SU-DHL-6 (cell line): Measurements from ENCODE around the gene TPGS1.

Experiments used
- H2AFZ ChIP-seq: fragments of 200-600 bp; sonication (generic); 2 replicates; pipeline ENCODE4 v1.6.1; 2014; ENCODE audit warnings: low read depth, mild to moderate bottlenecking, moderate library complexity, mixed read lengths, antibody characterized with exemption, low read length; ENCODE audit not compliant: severe bottlenecking
- H3F3A ChIP-seq: fragments of 200-600 bp; shearing (Covaris generic); 2 replicates; pipeline ENCODE4 v1.6.0; 2016; ENCODE audit warnings: antibody characterized with exemption, mild to moderate bottlenecking; ENCODE audit not compliant: insufficient read depth
- H3K27ac ChIP-seq: fragments of 200-600 bp; sonication (generic); 2 replicates; pipeline ENCODE4 v1.5.1; 2016; ENCODE audit warnings: low read depth, mild to moderate bottlenecking, low read length, moderate library complexity, mixed read lengths
- H3K27me3 ChIP-seq: fragments of 200-600 bp; sonication (generic), shearing (Covaris generic); 2 replicates; pipeline ENCODE4 v1.6.0; 2014; ENCODE audit warnings: mild to moderate bottlenecking, low read length
- H3K36me3 ChIP-seq: fragments of 200-600 bp; sonication (generic); 2 replicates; pipeline ENCODE4 v1.6.1; 2014; ENCODE audit warnings: mild to moderate bottlenecking, low read length, mixed read lengths
- H3K4me2 ChIP-seq: fragments of 300-600, 200-600 bp; shearing (Covaris generic), sonication (generic); 2 replicates; pipeline ENCODE4 v1.6.0; 2014; ENCODE audit warnings: low read length, low read depth, mild to moderate bottlenecking; ENCODE audit not compliant: poor library complexity, severe bottlenecking
- H3K4me3 ChIP-seq: fragments of 200-600 bp; sonication (generic); 2 replicates; pipeline ENCODE4 v1.5.1; 2014; ENCODE audit warnings: antibody characterized with exemption, low read length, mild to moderate bottlenecking, mixed read lengths; ENCODE audit not compliant: insufficient read depth, poor library complexity, severe bottlenecking
- H3K79me2 ChIP-seq: fragments of 200-600 bp; sonication (generic); 2 replicates; pipeline ENCODE4 v1.6.1; 2014; ENCODE audit warnings: mild to moderate bottlenecking, low read length, moderate library complexity; ENCODE audit not compliant: insufficient read depth
- H3K9ac ChIP-seq: fragments of 200-600 bp; sonication (generic); 2 replicates; pipeline ENCODE4 v1.7.0; 2014; ENCODE audit warnings: mild to moderate bottlenecking, low read length
- H3K9me2 ChIP-seq: fragments of 200-600 bp; sonication (generic); replicated peaks from 2 replicates; pipeline ENCODE4 v1.6.1; 2014; ENCODE audit warnings: low read length; ENCODE audit not compliant: insufficient read depth
- H3K9me3 ChIP-seq: fragments of 200-600 bp; sonication (generic); 2 replicates; pipeline ENCODE4 v1.6.1; 2014; ENCODE audit warnings: low read length, mixed read lengths; ENCODE audit not compliant: insufficient read depth
- H4K20me1 ChIP-seq: fragments of 200-600 bp; sonication (generic); 2 replicates; pipeline ENCODE4 v1.6.1; 2014; ENCODE audit warnings: low read depth, mild to moderate bottlenecking, antibody characterized with exemption, low read length, moderate library complexity, mixed read lengths
- EZH2phosphoT487 ChIP-seq: fragments of 200-600 bp; sonication (generic), shearing (Covaris generic); conservative IDR thresholded peaks from 2 replicates; pipeline ENCODE4 v1.6.1; 2018; ENCODE audit warnings: mild to moderate bottlenecking, antibody characterized with exemption, low read length, moderate library complexity, mixed read lengths
- TF ChIP-seq, protein P1 (sequence below): fragments of 200-600 bp; sonication (generic); IDR thresholded peaks from one replicate; pipeline ENCODE4 v1.5.1; 2017; ENCODE audit warnings: antibody characterized with exemption, mild to moderate bottlenecking, low read length, moderate library complexity; ENCODE audit not compliant: insufficient read depth, poor library complexity, severe bottlenecking

TPGS1 gene

DNA sequence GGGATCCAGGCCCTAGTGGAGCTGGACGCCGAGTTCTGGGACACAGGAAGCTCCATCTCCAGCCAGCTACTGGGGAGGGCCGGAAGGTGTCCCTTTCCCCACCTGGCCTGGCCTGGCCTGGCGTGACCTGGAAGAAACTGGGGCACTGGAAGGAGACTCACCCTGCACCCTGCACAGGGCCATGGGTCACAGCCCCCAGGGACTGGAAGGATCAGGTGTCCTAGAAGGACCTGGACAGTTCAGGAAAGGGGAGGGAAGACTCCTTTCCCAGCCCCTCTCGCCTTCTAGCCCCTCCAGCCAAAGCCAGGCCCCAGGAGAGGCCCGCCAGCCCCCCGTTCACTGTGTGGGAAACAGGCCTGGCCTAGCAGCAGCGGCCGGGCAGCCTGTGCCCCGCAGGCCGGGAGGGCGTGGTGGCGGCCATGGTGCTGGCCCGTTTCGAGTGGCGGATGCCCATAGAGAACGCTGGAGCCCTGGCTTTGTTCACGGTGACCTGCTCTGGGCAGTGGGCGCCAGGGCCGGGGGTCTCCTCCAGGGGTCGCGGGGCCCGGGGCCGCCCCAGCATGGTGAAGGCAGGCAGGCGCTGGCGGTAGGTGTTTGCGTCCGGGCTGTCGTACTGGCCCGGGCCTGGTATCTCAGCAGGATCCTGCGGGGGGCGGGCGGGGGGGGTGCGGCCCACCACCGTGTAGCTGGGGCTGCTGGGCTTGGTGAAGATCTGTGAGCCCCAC lies 43.7 kb upstream of the TPGS1 start:
- Histone ChIP-seq H3K9ac (no peak overlapping the region), H4K20me1 (no peaks in the 10 kb centered on the region), H3K27ac (no peak overlapping the region), H2AFZ (no peak overlapping the region), H3K36me3 (no peaks in the 10 kb centered on the region), H3K27me3 (no peaks in the 10 kb centered on the region), H3K9me3 (no peaks in the 10 kb centered on the region), H3K4me3 (no peak overlapping the region), H3F3A (no peaks in the 10 kb centered on the region), H3K9me2 (no peaks in the 10 kb centered on the region), H3K4me2 (no peak overlapping the region), H3K79me2 (no peaks in the 10 kb centered on the region)
- TF ChIP-seq, protein P1, sequence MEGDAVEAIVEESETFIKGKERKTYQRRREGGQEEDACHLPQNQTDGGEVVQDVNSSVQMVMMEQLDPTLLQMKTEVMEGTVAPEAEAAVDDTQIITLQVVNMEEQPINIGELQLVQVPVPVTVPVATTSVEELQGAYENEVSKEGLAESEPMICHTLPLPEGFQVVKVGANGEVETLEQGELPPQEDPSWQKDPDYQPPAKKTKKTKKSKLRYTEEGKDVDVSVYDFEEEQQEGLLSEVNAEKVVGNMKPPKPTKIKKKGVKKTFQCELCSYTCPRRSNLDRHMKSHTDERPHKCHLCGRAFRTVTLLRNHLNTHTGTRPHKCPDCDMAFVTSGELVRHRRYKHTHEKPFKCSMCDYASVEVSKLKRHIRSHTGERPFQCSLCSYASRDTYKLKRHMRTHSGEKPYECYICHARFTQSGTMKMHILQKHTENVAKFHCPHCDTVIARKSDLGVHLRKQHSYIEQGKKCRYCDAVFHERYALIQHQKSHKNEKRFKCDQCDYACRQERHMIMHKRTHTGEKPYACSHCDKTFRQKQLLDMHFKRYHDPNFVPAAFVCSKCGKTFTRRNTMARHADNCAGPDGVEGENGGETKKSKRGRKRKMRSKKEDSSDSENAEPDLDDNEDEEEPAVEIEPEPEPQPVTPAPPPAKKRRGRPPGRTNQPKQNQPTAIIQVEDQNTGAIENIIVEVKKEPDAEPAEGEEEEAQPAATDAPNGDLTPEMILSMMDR: no peak
- no peak for TF ChIP-seq EZH2phosphoT487

DNA sequence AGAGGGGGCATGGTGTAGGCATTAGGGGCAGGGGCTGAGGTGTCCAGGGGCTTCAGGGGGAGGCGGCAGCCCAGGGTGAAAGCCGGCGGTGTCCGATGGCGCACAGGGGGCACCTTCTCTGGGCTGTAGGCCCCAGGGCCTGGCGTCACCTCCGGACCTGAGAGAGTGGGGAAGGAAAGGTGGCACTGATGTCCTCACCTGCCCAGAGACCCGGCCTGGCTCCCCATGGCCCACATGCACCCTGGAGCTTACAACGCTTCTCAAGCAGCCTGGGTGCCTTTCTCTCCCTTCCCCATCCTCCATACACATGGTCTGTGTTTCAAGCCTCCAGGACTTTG lies 43.1 kb upstream of the TPGS1 start:
- H3K4me3 ChIP-seq: no peak overlapping the region
- no peaks in the 10 kb centered on the region for H3K27me3 ChIP-seq
- H2AFZ ChIP-seq: no peak overlapping the region
- H3K79me2 ChIP-seq: no peaks in the 10 kb centered on the region
- H3K9me3 ChIP-seq: no peaks in the 10 kb centered on the region
- no peaks in the 10 kb centered on the region for H3K36me3 ChIP-seq
- TF ChIP-seq, protein P1: no peak
- no peak for TF ChIP-seq EZH2phosphoT487
- no peak overlapping the region for H3K27ac ChIP-seq
- no peak overlapping the region for H3K4me2 ChIP-seq
- H3F3A ChIP-seq: no peaks in the 10 kb centered on the region
- no peaks in the 10 kb centered on the region for H4K20me1 ChIP-seq
- H3K9ac ChIP-seq: no peak overlapping the region
- no peaks in the 10 kb centered on the region for H3K9me2 ChIP-seq

DNA sequence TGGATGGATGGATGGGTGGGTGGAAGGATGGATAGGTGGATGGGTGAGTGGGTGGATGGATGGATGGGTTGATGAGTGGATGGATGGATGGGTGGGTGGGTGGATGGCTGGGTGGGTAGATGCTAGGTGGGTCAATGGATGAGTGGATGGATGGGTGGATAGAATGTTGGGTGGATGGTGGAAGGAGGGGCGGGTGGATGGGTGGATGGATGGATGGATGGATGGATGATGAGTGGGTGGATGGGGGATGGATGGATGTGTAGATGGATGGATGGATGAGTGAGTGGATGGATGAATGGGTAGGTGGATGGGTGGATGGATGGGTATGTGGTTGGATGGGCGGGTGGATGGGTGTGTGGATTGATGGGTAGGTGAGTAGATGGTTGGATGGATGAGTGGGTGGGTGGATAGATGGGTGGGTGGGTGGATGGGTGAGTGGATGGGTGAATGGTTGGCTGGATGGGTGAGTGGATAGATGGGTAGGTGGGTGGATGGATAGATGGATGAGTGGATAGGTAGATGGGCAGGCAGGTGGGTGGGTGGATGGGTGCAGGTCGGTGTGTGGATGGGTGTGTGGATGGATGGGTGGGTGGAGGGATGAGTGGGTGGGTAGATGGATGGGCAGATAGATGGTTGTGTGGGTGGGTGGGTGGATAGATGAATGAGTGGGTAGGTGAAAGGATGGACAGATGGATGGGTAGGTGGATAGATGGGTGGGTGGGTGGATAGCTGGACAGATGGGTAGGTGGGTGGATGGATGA lies 42.1 kb upstream of the TPGS1 start:
- Histone ChIP-seq H3K4me3 (no peak overlapping the region), H4K20me1 (no peaks in the 10 kb centered on the region), H3K9ac (no peak overlapping the region), H3K79me2 (no peaks in the 10 kb centered on the region), H3F3A (no peaks in the 10 kb centered on the region), H3K9me2 (no peaks in the 10 kb centered on the region), H3K4me2 (no peak overlapping the region), H3K27ac (no peak overlapping the region), H3K36me3 (no peaks in the 10 kb centered on the region), H3K27me3 (no peaks in the 10 kb centered on the region), H2AFZ (no peak overlapping the region), H3K9me3 (no peaks in the 10 kb centered on the region)
- TF ChIP-seq, protein P1: no peak
- no peak for TF ChIP-seq EZH2phosphoT487
